GM13977 (cell line): Measurements from ENCODE around the gene CSTF1.

Experiments used
- DNase-seq: peaks from one replicate; pipeline ENCODE4 v3.0.0; 2012; ENCODE audit warnings: low spot score
- CTCF ChIP-seq: IDR thresholded peaks from 2 replicates; pipeline ENCODE4 v1.5.1; 2012; ENCODE audit warnings: mild to moderate bottlenecking, control low read depth; ENCODE audit not compliant: insufficient read depth; ENCODE audit errors: extremely low read depth, missing control alignments
- in situ Hi-C: fragments of 300-500 bp; cut with MboI; formaldehyde crosslinking; loops from one replicate; pipeline ENCODE4 v1.12.0; 2022; ENCODE audit warnings: low sequenced_read_pairs, low pct_unique_long_range_greater_than_20kb, mixed read lengths, inconsistent platforms; ENCODE audit not compliant: unreplicated experiment

CSTF1 gene

GRCh38 chr20:56363491-56363890 is 29.0 kb upstream of the CSTF1 start:
- in situ Hi-C loops: no loop called here
- no peak for TF ChIP-seq CTCF
- DNase-seq: no peak

- no peak for TF ChIP-seq CTCF
- in situ Hi-C loops: no loop called here
Measured at GRCh38 chr20:56368351-56369134, 23.9 kb upstream of the CSTF1 start.

GRCh38 chr20:56369179-56369578 is 23.3 kb upstream of the CSTF1 start:
- TF ChIP-seq CTCF: no peak
- no peak for DNase-seq
- in situ Hi-C loops: no loop called here

More at GRCh38 chr20:56368351-56369134, 23.9 kb upstream of the CSTF1 start:
- no peak for DNase-seq

GRCh38 chr20:56371977-56372376 is 20.5 kb upstream of the CSTF1 start:
- no peak for TF ChIP-seq CTCF
- in situ Hi-C loops: no loop called here
- no peak for DNase-seq

- TF ChIP-seq CTCF: no peak
- DNase-seq: no peak
- in situ Hi-C loops: no loop called here
Measured at GRCh38 chr20:56372850-56373249, 19.6 kb upstream of the CSTF1 start.

GRCh38 chr20:56373942-56374341 is 18.5 kb upstream of the CSTF1 start:
- no peak for TF ChIP-seq CTCF
- in situ Hi-C loops: no loop called here
- no peak for DNase-seq

GRCh38 chr20:56376331-56376730 is 16.1 kb upstream of the CSTF1 start:
- no peak for DNase-seq
- in situ Hi-C loops: no loop called here
- TF ChIP-seq CTCF: no peak
